ENCODE measurements around the gene CSTPP1.

GRCh38 chr11:47183031-47183856 lies 246.7 kb downstream of the CSTPP1 start:
- TF ChIP-seq ZNF274 (IDR thresholded peaks at IDR 0.05; ENCODE audit: low read depth, low read length) (no peak), YY1 (IDR thresholded peaks at IDR 0.05; ENCODE audit: insufficient read depth, insufficient read length) (no peak), SUZ12 (IDR thresholded peaks at IDR 0.05; ENCODE audit: extremely low read depth, insufficient read depth, insufficient read length) (no peak)
